H1 (cell line): ENCODE measurements around the gene PARD6A. TPM values are rescaled to one million over a fixed set of nuclear protein-coding genes. Genes with fewer than 3 reads are reported as not detected.

Experiments
- CTCF ChIA-PET: fragments of 300-600 bp; sonication (Branson Sonifier 250); formaldehyde crosslinking; loops from one replicate; lab custom pipeline; 2021; ENCODE audit not compliant: partially characterized antibody; lab: Charles Lee
- POLR2A ChIA-PET: fragments of 300-600 bp; sonication (Branson Sonifier 250); formaldehyde crosslinking; loops from one replicate; lab custom pipeline; 2021; ENCODE audit warnings: inconsistent platforms; ENCODE audit not compliant: partially characterized antibody; lab: Charles Lee
- DNase-seq, 2 experiments: peaks; one replicate each; pipeline versions ENCODE4 v3.0.0 to v3.0.0-alpha.2; 2010 to 2022; ENCODE audit warnings: low spot score in 2 of 2, low read depth in 1 of 2, mixed read lengths in 1 of 2
- FAIRE-seq: peaks from 2 replicates; lab custom pipeline; 2011; peaks lifted over from hg19 to GRCh38; lab: Jason Lieb, UNC
- H2AFZ ChIP-seq: 2 replicates; pipeline ENCODE4 v1.8.1; 2012; ENCODE audit warnings: low read length, inconsistent platforms
- H2AK5ac ChIP-seq: 2 replicates; pipeline ENCODE4 v1.6.1; 2013; ENCODE audit warnings: low read depth, low read length
- H2BK120ac ChIP-seq: replicated peaks from 2 replicates; pipeline ENCODE3; 2013; ENCODE audit warnings: low read depth, low read length, inconsistent platforms
- H2BK12ac ChIP-seq: 2 replicates; pipeline ENCODE4 v1.6.1; 2013; ENCODE audit warnings: low read depth, low read length
- H2BK15ac ChIP-seq: 2 replicates; pipeline ENCODE4 v1.6.1; 2013; ENCODE audit warnings: low read length
- H2BK20ac ChIP-seq: 2 replicates; pipeline ENCODE4 v1.6.1; 2013; ENCODE audit warnings: low read length
- H2BK5ac ChIP-seq: 2 replicates; pipeline ENCODE4 v1.6.1; 2013; ENCODE audit warnings: low read depth, low read length
- H3K14ac ChIP-seq: 2 replicates; pipeline ENCODE4 v1.6.1; 2013; ENCODE audit warnings: inconsistent platforms; ENCODE audit not compliant: insufficient read length
- H3K18ac ChIP-seq: 2 replicates; pipeline ENCODE4 v1.6.1; 2013; ENCODE audit warnings: low read length; ENCODE audit errors: extremely low read depth
- H3K23ac ChIP-seq: 2 replicates; pipeline ENCODE4 v1.6.1; 2013; ENCODE audit warnings: inconsistent platforms; ENCODE audit not compliant: insufficient read length
- H3K23me2 ChIP-seq: 2 replicates; pipeline ENCODE4 v1.6.1; 2013; ENCODE audit warnings: low read depth, low read length
- H3K27ac ChIP-seq: 2 replicates; pipeline ENCODE4 v1.6.1; 2011; ENCODE audit warnings: low read depth, low read length, inconsistent platforms
- H3K27me3 ChIP-seq, 4 experiments: replicated peaks in 1 of 4; 1 replicate in 1 of 4; 2 replicates in 3 of 4; pipeline versions ENCODE4 v1.6.1 to v1.8.1; 2011 to 2013; ENCODE audit warnings: low read length in 3 of 4, mild to moderate bottlenecking in 3 of 4, inconsistent platforms in 2 of 4, mixed read lengths in 2 of 4, moderate library complexity in 1 of 4; ENCODE audit not compliant: control insufficient read depth in 3 of 4, insufficient read depth in 3 of 4; ENCODE audit errors: extremely low read depth in 1 of 4
- H3K36me3 ChIP-seq, 4 experiments: 2 replicates each; pipeline versions ENCODE4 v1.6.1 to v1.8.1; 2011 to 2013; ENCODE audit warnings: mild to moderate bottlenecking in 4 of 4, low read length in 3 of 4, moderate library complexity in 2 of 4, control low read depth in 1 of 4, inconsistent platforms in 1 of 4; ENCODE audit not compliant: insufficient read depth in 4 of 4, control insufficient read depth in 2 of 4
- H3K4ac ChIP-seq: replicated peaks from 2 replicates; pipeline ENCODE3; 2013; ENCODE audit warnings: low read length, low read depth, mixed read lengths, inconsistent platforms; ENCODE audit not compliant: insufficient read length
- H3K4me1 ChIP-seq, 4 experiments: replicated peaks in 1 of 4; 1 replicate in 1 of 4; 2 replicates in 3 of 4; pipeline versions ENCODE4 v1.6.1 to v1.8.1; 2011 to 2013; ENCODE audit warnings: low read length in 3 of 4, inconsistent platforms in 2 of 4, mixed read lengths in 1 of 4; ENCODE audit not compliant: insufficient read depth in 4 of 4, control insufficient read depth in 3 of 4
- H3K4me2 ChIP-seq, 2 experiments: 2 replicates each; pipeline versions ENCODE4 v1.6.1 to v1.8.1; 2011 to 2013; ENCODE audit warnings: low read depth in 2 of 2, low read length in 2 of 2, control low read depth in 1 of 2, inconsistent platforms in 1 of 2, mild to moderate bottlenecking in 1 of 2; ENCODE audit not compliant: insufficient read depth in 1 of 2
- H3K4me3 ChIP-seq, 4 experiments: fragments of 200-600, 300-600 bp in 1 of 4; sonication (generic), shearing (Covaris generic), sonication (Bioruptor Twin) in 1 of 4; 2 replicates each; pipeline versions ENCODE4 v1.5.1 to v1.8.1; 2011 to 2016; ENCODE audit warnings: low read length in 4 of 4, low read depth in 3 of 4, control low read depth in 2 of 4, inconsistent platforms in 2 of 4, mild to moderate bottlenecking in 2 of 4, mixed read lengths in 1 of 4, moderate library complexity in 1 of 4; ENCODE audit not compliant: insufficient read depth in 2 of 4; ENCODE audit errors: extremely low read depth in 1 of 4
- H3K56ac ChIP-seq: replicated peaks from 2 replicates; pipeline ENCODE3; 2013; ENCODE audit warnings: low read depth, mild to moderate bottlenecking, mixed read lengths, low read length, inconsistent platforms; ENCODE audit not compliant: insufficient read length
- H3K79me1 ChIP-seq: 2 replicates; pipeline ENCODE4 v1.6.1; 2013; ENCODE audit warnings: low read depth, low read length, control low read depth
- H3K79me2 ChIP-seq, 2 experiments: 2 replicates each; pipeline versions ENCODE4 v1.6.1 to v1.8.1; 2012 to 2013; ENCODE audit warnings: low read length in 2 of 2, mild to moderate bottlenecking in 2 of 2, inconsistent platforms in 1 of 2; ENCODE audit not compliant: insufficient read depth in 2 of 2, control insufficient read depth in 1 of 2
- H3K9ac ChIP-seq, 4 experiments: replicated peaks in 1 of 4; 1 replicate in 1 of 4; 2 replicates in 3 of 4; pipeline versions ENCODE4 v1.6.1 to v1.8.1; 2011 to 2013; ENCODE audit warnings: low read depth in 3 of 4, low read length in 3 of 4, control low read depth in 2 of 4, mild to moderate bottlenecking in 2 of 4, moderate library complexity in 2 of 4, inconsistent platforms in 1 of 4; ENCODE audit errors: extremely low read depth in 1 of 4
- H3K9me3 ChIP-seq, 2 experiments: 2 replicates each; pipeline versions ENCODE4 v1.6.1 to v1.8.1; 2012 to 2013; ENCODE audit warnings: mild to moderate bottlenecking in 2 of 2, moderate library complexity in 2 of 2, control low read depth in 1 of 2, inconsistent platforms in 1 of 2, low read depth in 1 of 2, low read length in 1 of 2, mixed read lengths in 1 of 2; ENCODE audit not compliant: insufficient read depth in 2 of 2
- H4K20me1 ChIP-seq, 2 experiments: replicated peaks in 1 of 2; 2 replicates each; pipeline versions ENCODE3 to v1.8.1; 2011 to 2013; ENCODE audit warnings: inconsistent platforms in 2 of 2, low read length in 2 of 2, mild to moderate bottlenecking in 1 of 2; ENCODE audit not compliant: insufficient read depth in 2 of 2, control insufficient read depth in 1 of 2
- H4K5ac ChIP-seq: 2 replicates; pipeline ENCODE4 v1.6.1; 2013; ENCODE audit warnings: low read length, low read depth, mixed read lengths, inconsistent platforms; ENCODE audit not compliant: insufficient read length
- H4K8ac ChIP-seq: 2 replicates; pipeline ENCODE4 v1.8.0; 2013; ENCODE audit warnings: mild to moderate bottlenecking, moderate library complexity, low read length, inconsistent platforms; ENCODE audit not compliant: insufficient read depth; ENCODE audit errors: extremely low read depth
- H4K91ac ChIP-seq: replicated peaks from 2 replicates; pipeline ENCODE3; 2013; ENCODE audit warnings: low read length, mixed read lengths, inconsistent platforms; ENCODE audit not compliant: insufficient read length
- MAFK ChIP-seq: IDR thresholded peaks from 2 replicates; pipeline ENCODE4 v1.6.1; 2012; ENCODE audit warnings: low read depth, mild to moderate bottlenecking, improper control_type of control experiment, low read length
- SUZ12 ChIP-seq: fragments of 200-600 bp; sonication (generic); IDR thresholded peaks from 2 replicates; pipeline ENCODE4 v1.6.1; 2012; ENCODE audit warnings: mild to moderate bottlenecking, inconsistent platforms, low read length, moderate library complexity, mixed read lengths
- WGBS, 2 experiments: shearing (Covaris generic) in 1 of 2; methylation state at CpG; one replicate each; pipeline versions ENCODE4 v1.1.6 to v1.1.7; 2013 to 2015; ENCODE audit warnings: low lambda C conversion rate in 2 of 2, mixed read lengths in 2 of 2, inconsistent platforms in 1 of 2, low coverage in 1 of 2, missing lambda C conversion rate in 1 of 2; ENCODE audit not compliant: insufficient replicate concordance in 2 of 2, insufficient coverage in 1 of 2, insufficient read length in 1 of 2; ENCODE audit errors: extremely low coverage in 1 of 2, missing lambda C conversion rate in 1 of 2; 5-methylcytosine and 5-hydroxymethylcytosine counted together
- polyA plus RNA-seq, 7 experiments: library from polyadenylated mRNA; depleted of rRNA in 3 of 7; stranded (reverse) in 5 of 7; unstranded in 2 of 7; fragments of >200 nt in 5 of 7; fragments of 200-250 nt in 2 of 7; gene quantifications; 1 replicate in 5 of 7; 2 replicates in 1 of 7; 4 replicates in 1 of 7; pipeline versions ENCODE4 v1.2.1 to v1.2.3, GENCODE V29; 2011 to 2013; ENCODE audit warnings: missing spikeins in 2 of 7, mixed read lengths in 2 of 7
- total RNA-seq: library from RNA; stranded (reverse); fragmentation: NEBNext Ultra II Directional; extraction: Animal tissue kit (Norgen Biotek cat#: 25700); gene quantifications from 2 replicates; pipeline ENCODE4 v1.2.1, GENCODE V29; 2021

The PARD6A gene
- total and polyA plus RNA-seq, 2 of the 8 experiments (the other 6 are each of a cell fraction or from before 2014, with no cell fraction given) = 15.1 to 21.8 TPM

GRCh38 chr16:67645397-67646121 is 15.2 kb upstream of the PARD6A start:
- Histone ChIP-seq H3K23me2 (peaks cover 6% of the 10 kb centered on the region; the same call in 1 of the 2 replicates), H2AFZ (peak overlapping the region; percentile 54; the same call in 1 of the 2 replicates), H3K4me3 (peak overlapping the region; percentile 25 to 61 (median 30)), H3K36me3 (no peaks in the 10 kb centered on the region), H4K8ac (peak overlapping the region; percentile 87; the same call in 1 of the 2 replicates), H2BK5ac (no peak overlapping the region), H3K9me3 (no peaks in the 10 kb centered on the region), H3K79me1 (no peaks in the 10 kb centered on the region), H3K27ac (no peak overlapping the region), H2BK20ac (no peak overlapping the region), H3K4me2 (peak overlapping the region; percentile 22 to 71), H2BK12ac (0 out of 2 replicates have a peak overlapping the region, but pooled peaks have one; percentile 39), H3K4ac (peak overlapping the region; percentile 85), H3K14ac (no peak overlapping the region), H3K27me3 (peaks cover 3 to 33% (median 19%) of the 10 kb centered on the region in 4 experiments; a peak in 6 of 7 replicates), H3K18ac (no peak overlapping the region; the same call in 1 of the 2 replicates), H4K91ac (peak overlapping the region; percentile 42), H4K5ac (no peak overlapping the region), H3K56ac (peak overlapping the region; percentile 52), H4K20me1 (peaks cover 3 to 7% of the 10 kb centered on the region in 2 experiments), H3K79me2 (no peaks in the 10 kb centered on the region), H2AK5ac (no peak overlapping the region), H2BK120ac (no peak overlapping the region), H3K4me1 (peaks cover 0 to 16% (median 6%) of the 10 kb centered on the region in 4 experiments; a peak in 5 of 7 replicates), H3K9ac (peak overlapping the region in 1 of 4 experiments; percentile 3; a peak in 1 of 7 replicates), H2BK15ac (peak overlapping the region; percentile 72; the same call in 1 of the 2 replicates), H3K23ac (no peak overlapping the region)
- CTCF ChIA-PET = interaction anchor here (0.6 to 18.0 kb wide), 30 partner anchors 10 to 212 kb away, joined by 3 to 202 read pairs (median 4); partner anchors contain the start of genes ACD, C16orf86, ENKD1 and PARD6A
- TF ChIP-seq MAFK (no peak), SUZ12 (0 out of 2 replicates have a peak, but pooled peaks have one; percentile 14)
- no peak for FAIRE-seq
- DNase-seq = no peak
- POLR2A ChIA-PET = interaction anchor here (0.5 to 4.5 kb wide), 8 partner anchors 12 to 125 kb away, joined by 3 to 27 read pairs (median 4); partner anchors contain the start of genes ACD, CTCF and PARD6A
- WGBS, 2 experiments = 76% methylated on average over 14 of the region's 15 CpGs; no CpG with 5 or more reads in 1 of the 2 experiments
